ENCODE data around the gene ECE1.
"Not testable (repeated sequence)": the region's sequence is repeated elsewhere in the genome, so short reads cannot be mapped to it uniquely, and the experiment has no call there.

The ECE1 gene

DNA sequence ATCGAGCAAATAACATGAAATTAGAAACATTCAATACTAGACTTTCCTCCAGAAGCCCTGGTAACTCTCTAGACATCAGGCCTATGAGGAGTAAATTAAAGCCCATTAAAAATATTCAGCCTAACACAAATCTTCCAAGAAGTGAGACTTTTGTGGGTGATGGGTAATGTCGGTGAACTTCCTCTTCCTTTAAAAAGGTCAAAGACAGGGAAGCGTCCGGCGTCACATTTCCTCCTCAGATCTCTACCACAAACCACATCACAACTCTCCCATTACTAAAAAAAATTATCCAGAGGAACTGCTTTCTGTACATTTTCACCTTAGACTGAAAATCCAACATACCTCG lies 115.0 kb downstream of the ECE1 start:
- peak; percentile 14 for DNase-seq

DNA sequence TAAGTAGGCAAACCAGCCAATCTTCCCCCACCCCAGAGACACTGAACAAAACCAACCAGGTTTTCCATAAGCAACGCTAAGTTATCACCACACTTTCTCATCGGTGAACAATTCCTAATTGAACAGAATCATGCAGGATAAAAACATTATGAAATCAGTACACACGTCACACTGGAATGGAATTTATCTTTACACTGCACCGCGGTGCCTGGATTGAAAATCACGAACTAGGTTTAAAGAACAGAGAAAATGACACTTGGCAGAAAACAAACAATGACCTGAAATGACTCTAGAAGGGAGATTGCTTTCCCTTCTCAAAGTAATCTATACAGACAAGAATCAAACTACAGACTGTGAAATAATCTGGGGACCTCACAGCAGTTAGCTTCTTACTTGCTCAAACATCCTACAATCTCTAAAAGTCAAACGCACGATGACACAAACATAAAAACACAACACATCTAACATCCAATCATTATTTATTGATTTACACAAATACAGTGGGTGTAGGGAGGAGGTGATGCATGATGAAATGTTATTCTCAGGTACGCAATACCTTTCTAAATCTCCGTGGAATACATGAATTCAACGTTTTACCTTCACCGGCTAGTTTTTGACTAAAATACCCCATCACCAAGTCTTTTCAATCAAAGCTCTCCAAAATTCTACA lies 115.5 kb downstream of the ECE1 start:
- DNase-seq: no peak

DNA sequence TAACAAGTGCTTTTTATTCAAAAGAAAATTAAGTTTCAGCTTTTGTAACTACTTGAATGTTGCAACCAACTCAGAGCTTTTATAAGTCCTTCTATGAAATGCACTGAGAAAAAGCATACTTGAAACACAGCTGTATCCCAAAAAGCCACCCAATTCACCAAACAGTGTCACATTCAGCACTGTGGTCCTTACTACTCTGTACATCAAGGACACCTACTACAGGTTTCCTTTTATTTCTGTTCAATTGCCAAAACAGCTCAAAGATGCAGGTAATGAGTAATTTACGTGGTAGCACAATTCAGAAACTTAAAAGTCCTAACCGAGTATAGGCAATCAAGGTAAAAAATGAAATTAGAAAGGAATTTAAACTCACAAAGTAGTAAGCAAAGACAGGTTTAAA lies 116.0 kb downstream of the ECE1 start:
- no peak for DNase-seq

DNA sequence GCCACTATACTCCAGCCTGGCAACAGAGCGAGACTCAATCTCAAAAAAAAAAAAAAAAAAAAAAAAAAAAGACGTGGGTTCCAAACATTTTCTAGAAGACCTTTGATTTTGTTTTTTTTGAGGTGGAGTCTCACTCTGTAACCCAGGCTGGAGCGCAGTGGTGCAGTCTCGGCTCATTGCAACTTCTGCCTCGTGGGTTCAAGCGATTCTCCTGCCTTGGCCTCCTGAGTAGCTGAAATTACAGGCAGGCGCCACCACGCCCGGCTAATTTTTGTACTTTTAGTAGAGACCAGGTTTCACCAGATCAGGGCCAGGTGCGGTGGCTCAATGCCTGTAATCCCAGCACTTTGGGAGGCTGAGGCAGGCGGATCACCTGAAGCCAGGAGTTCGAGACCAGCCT lies 117.2 kb downstream of the ECE1 start:
- not testable (repeated sequence) for DNase-seq

GRCh38 chr1:21170837-21171236 lies 119.4 kb downstream of the ECE1 start:
- not testable (repeated sequence) for DNase-seq

GRCh38 chr1:21168444-21168843 lies 121.8 kb downstream of the ECE1 start:
- DNase-seq: no peak
